ENCODE measurements around the gene TMEM81.

Gene TMEM81

GRCh38 chr1:205075642-205076155 is 8.6 kb downstream of the TMEM81 start:
- no peak for DNase-seq

- DNase-seq = no peak
These were observed 9.7 kb downstream of the TMEM81 start for GRCh38 chr1:205074513-205074912.

GRCh38 chr1:205074084-205074483 is 10.2 kb downstream of the TMEM81 start:
- no peak for DNase-seq

DNA sequence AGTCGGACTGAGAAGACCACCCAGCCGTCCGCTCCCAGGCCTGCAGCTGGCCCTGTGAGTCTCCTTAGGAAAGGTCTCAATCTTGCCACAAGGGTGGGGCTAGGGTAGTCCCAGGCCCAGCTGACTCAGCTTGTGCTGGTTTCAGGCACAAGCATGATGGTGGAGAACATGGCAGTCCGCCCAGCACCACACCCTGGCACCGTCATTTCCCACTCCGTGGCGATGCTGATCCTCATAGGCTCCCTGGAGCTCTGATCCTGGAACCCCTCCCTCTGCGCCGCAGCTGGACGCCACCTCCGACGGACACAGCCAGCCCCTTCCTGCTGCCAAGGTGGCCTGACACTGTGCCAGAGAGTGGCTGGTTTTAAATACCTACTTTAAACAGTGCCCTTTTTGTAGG is 10.7 kb downstream of the TMEM81 start:
- DNase-seq = no peak

DNA sequence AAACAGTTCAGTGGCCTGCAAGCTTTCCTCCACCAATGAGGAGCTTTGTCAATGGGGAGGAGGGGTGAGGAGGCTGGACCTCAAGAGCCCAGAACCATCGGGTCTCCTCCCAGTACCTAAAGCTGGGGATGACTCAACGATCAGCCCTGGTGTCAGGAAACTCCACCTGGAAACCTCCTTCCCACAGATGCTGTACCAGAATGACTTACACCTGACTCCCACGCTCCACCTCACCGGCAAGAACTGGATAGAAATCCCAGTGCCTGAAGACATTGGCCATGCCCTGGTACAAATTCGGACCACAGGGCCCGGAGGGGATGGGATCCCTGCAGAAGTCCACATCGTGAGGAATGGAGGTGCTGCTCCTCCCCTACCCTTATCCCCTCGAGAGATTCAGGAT is 11.4 kb downstream of the TMEM81 start:
- no peak for DNase-seq

DNA sequence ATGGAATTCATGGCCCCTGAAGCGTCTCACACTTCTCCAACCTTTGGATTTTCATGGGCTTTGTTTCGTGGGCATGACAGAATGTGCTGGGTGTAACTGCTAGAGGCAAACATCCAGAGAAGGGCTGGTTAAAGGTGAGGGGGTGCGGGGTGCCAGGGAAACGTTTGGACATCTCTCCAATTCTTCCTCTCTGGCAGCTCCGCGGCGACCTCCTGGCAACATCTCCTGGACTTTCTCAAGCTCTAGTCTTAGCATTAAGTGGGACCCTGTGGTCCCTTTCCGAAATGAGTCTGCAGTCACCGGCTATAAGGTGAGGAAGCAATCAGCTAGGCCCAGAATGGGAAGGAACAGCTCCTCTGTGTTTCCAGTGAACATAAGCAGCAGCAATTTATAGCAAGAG is 12.0 kb downstream of the TMEM81 start:
- no peak for DNase-seq

DNA sequence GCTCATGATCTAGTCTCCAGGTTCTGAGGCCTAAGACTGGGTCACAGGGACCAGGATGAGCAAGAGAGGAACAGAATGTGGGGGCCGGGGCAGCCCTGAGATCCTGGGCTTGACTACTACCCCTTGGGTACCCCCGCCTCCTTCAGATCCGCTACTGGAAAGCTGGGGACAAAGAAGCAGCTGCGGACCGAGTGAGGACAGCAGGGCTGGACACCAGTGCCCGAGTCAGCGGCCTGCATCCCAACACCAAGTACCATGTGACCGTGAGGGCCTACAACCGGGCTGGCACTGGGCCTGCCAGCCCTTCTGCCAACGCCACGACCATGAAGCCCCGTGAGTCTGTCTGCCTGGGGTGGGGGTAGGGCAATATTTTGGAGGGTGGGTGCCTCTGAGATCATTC is 12.5 kb downstream of the TMEM81 start:
- no peak for DNase-seq

GRCh38 chr1:205071028-205071409 is 13.2 kb downstream of the TMEM81 start:
- DNase-seq = no peak

DNA sequence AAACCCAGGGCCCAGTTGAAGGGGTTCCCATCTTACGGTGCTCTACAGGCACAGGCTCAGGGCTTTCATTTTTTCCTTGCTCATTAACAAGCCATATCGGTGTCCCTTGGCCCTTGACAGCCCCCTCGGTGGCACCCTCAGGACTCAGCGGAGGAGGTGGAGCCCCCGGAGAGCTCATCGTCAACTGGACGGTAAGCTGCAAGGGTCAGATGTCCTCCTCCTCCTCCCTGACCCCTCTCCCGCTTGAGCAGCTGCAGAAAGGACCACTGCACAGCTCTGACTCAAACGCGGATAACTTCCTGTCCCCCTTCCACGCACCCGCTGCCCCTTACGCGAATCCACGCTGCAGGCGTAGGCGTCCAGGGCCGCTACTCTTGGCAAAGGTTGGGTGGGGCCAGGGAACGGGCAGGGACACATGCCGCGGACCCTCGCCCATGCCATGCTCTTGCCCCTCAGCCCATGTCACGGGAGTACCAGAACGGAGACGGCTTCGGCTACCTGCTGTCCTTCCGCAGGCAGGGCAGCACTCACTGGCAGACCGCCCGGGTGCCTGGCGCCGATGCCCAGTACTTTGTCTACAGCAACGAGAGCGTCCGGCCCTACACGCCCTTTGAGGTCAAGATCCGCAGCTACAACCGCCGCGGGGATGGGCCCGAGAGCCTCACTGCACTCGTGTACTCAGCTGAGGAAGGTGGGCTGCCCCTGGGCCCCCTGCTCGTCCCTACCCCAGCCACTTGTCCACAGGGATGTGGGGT is 14.7 kb downstream of the TMEM81 start:
- no peak for DNase-seq

DNA sequence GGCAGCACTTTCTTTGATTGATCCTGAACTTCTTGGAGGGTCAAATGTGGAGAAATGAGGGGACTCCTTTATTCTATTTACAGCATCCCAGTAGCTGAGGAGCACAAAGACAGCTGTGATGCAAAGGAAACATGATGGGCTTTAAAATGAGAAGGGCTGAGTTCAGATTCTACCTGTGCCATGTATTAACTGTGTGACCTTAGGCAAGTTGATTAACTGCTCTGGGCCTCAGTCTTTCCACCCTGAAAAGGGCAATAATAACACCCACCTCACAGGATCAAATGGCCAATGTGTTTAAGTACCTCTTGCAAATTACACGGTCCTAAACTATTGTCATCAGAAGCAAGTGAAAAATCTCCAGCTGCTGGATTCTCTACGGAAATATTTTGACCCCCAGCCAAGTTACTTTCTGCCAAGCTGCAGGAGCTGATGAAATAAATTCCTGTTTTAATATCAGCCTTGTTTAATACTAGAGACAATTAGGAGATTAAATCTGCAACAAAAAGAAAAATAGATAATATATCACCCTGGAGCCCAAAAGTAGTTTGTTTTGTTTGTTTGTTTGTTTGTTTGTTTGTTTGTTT is 15.7 kb downstream of the TMEM81 start:
- DNase-seq = no peak

DNA sequence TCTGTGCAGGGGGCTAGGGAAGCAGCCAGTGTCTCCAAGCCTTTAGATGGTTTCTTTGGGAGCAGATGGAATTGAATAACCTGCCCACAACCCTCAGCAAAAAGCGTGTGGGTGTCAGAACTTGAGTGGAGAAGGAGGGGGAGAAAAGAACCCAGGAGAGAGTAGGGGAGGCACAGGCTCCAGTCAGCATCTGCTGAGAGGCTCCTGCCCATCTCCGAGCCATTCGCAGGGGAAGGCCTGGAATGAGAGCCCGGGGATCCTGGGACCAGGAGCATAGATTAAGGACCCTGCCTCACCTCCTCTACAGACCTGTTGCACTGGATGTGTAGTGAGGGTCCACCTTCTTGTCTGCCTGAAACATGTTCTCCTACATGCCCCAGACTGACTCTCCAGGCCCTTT is 16.3 kb downstream of the TMEM81 start:
- DNase-seq = no peak

DNA sequence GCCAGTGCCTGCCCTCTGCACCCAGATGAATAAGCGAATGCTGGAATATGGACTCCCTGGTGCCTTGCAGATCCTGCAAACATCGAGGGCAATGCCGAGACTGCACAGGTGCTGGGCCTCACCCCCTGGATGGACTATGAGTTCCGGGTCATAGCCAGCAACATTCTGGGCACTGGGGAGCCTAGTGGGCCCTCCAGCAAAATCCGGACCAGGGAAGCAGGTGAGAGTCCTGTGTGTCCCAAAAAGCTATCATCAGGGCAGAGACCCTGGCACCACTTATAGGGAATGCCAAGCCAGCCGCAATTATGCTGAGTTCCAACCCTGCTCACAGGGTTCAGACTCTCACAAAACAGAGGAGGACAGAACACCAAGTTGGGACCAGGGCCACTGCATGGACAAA is 17.2 kb downstream of the TMEM81 start:
- DNase-seq = no peak

DNA sequence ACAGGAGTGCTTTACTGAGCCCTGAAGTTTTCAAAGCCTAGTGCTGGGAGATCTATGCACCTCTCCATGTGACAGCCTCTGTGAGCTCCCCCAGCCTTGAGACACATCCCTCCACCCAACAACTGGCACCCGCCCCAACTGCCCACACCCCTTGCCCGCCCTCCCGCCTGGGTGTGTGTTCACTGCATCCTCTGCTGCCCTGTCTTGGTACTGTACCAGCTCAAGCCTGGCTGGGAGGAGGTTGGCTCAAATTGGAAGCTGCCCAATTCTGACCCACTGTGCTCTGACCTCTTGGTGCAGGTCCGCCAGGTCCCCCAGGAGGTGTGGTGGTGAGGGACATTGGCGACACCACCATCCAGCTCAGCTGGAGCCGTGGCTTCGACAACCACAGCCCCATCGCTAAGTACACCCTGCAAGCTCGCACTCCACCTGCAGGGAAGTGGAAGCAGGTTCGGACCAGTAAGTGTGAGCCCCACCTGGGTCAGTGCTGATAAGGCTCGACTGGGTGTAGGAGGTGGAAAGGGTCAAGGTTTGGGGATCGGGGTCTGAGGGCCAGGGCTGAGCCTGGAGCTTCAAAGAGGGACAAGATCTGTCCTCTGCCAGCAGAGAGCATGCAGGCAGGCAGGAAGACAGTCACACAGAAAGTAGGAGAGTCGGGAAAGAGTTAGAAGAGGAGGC is 18.0 kb downstream of the TMEM81 start:
- DNase-seq = no peak

- DNase-seq = no peak
These were observed 18.6 kb downstream of the TMEM81 start for GRCh38 chr1:205065666-205066065.

DNA sequence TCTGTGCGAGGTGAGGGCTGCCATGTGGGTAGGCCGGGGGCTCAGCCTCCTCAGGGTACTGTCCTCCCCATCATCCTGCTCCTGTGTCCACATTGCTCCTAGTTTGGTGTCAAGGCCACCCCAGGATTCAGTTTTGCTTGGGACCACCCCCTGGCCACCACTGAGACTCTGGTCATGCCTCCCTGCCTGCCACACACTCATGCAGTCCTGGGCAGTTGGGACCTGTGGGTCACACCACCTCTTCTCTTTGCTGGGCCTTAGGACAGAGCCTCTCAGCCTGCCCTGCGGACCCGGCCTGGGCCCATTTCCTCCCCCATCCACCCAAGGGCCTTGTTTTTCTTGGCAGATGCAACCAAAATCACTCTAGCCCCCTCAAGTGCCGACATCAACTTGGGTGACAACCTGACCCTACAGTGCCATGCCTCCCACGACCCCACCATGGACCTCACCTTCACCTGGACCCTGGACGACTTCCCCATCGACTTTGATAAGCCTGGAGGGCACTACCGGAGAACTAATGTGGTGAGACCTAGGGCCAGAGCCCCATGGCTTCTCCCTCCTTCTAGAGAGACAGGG is 19.4 kb downstream of the TMEM81 start:
- DNase-seq = no peak

- no peak for DNase-seq
These were observed 20.0 kb downstream of the TMEM81 start for GRCh38 chr1:205064301-205064700.

- no peak for DNase-seq
These were observed 21.4 kb downstream of the TMEM81 start for GRCh38 chr1:205062895-205063294.

GRCh38 chr1:205062319-205062718 is 21.9 kb downstream of the TMEM81 start:
- DNase-seq = no peak

DNA sequence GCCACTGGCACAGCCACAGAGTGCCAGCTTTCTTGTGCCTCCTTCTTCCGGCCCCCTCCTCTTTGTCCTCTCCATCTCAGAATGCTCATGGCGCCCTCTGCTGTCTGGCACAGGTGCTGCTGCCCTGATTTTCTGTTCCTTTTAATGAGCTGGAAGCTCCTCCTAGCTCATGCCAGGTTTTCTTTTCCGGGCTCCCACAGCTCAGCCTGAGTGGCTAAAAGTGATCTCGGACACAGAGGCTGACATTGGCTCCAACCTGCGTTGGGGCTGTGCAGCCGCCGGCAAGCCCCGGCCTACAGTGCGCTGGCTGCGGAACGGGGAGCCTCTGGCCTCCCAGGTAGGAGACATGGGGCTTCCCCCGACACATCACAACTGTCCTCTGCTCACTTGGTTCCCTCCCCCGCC is 22.6 kb downstream of the TMEM81 start:
- peak; percentile 39 to 76 (median 62) for DNase-seq

DNA sequence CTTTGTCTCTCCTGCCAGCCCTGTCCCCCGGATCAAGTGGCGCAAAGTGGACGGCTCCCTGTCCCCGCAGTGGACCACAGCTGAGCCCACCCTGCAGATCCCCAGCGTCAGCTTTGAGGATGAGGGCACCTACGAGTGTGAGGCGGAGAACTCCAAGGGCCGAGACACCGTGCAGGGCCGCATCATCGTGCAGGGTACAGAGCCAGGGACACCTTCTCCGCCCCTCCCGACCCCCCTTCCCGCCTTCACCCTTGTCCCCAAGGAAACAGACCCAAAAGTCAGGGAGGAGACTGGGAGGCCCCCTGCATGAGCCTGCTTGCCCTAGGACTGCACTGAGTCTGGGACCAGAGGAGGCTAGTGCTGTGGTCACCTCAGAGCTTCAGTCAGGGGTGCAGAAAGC is 23.0 kb downstream of the TMEM81 start:
- DNase-seq = no peak

DNA sequence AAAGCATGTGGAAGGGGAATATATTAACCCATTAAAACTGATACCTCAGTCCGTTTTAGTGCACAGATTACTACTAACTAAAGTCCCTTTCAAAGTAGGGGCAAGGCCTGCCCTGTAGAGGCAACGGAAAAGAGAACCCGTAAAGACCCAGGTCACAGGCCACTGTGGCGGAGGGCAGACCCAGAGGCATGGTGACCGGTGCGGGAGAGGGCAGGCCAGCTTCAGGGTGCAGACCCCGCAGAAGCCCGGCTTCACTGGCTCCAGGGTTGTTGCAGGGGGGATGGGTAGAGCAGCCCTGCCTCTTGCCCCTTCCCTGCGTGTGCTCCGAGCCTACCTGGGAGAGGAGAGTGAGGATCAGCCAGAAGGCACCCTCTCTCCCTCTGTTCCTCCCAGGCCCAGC is 23.5 kb downstream of the TMEM81 start:
- no peak for DNase-seq

DNA sequence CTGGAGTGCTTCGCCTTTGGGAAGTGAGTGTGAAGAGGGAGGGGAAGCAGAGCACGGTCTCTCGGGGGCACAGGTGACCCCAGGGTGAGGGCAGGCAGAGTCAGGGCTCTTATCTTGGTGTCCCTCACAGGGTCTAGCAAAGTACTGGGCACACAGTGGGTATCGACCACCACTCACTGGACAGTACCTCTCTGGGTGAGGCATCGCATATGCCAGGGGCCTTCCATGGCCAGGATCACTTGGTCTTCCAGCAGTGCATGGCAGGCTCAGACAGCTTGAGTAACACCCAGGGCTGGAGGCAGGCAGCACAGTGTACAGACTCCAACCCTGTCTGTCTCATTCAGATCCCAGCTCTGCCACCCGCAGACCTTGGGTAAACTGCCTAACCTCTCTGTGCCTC is 24.6 kb downstream of the TMEM81 start:
- DNase-seq = no peak

DNA sequence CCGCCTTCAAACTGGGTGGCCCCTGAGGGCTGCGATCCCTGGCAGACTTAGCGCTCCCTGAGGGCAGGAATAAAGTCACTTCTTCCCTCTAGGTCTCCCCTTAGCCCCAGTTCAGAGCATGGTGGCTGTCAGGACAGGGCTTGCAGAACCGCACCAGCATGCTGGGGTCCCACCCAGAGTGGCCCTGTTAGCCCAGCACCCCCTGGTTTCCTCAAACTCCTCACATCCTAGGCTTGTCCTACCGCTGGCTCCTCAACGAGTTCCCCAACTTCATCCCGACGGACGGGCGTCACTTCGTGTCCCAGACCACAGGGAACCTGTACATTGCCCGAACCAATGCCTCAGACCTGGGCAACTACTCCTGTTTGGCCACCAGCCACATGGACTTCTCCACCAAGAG is 25.4 kb downstream of the TMEM81 start:
- DNase-seq = no peak
